Fibroblast of skin of right quadriceps (primary cell): Measurements from ENCODE around the gene ENTPD1.

ENCODE experiments used
- DNase-seq: peaks from one replicate; pipeline ENCODE4 v3.0.0-alpha.2; 2013

Gene ENTPD1

DNA sequence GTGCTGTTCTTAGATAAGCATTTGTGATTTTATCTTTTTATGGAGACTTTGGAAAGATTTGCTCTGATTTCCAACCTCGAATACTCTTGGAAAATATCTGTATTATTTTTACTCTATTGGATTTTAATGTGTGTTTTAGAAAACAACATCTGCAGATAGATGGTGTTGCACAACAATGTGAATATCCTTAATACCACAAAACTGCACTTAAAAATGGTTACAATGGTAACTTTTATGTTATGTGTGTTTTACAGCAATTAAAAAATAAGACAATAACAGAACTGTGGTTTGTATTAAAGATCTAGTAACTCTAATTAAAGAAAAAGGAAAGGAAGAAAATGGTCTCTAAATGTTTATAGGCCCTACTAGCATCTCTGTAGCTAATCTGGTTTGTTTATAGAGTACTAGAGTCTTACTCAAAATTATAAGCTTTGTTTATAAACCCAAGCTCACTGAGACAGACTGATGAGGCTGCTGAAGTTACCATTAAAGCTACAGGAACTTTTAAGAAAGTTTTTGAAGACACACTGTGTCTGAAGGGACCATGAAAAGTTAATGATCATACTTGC is 77.2 kb downstream of the ENTPD1 start:
- DNase-seq: no peak

DNA sequence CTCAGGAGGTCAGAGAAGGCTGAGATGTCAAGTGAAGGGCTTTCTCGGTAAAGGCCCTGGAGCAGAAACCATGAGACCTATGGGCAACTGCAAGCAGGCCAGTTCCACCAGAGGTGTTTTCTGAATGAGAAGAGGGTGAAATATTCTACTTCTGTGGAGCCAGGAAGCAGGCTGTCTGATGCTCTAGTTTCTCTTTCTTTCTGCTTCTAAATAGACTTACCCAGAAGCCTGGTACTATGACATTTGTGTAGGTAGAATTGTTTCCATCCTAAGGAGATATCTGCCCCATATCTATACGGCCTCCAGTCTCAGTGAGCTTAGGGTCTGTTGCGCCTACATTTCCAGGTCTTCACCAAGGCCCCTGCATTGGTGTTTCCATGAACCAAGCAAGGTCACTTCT is 78.4 kb downstream of the ENTPD1 start:
- DNase-seq: no peak

DNA sequence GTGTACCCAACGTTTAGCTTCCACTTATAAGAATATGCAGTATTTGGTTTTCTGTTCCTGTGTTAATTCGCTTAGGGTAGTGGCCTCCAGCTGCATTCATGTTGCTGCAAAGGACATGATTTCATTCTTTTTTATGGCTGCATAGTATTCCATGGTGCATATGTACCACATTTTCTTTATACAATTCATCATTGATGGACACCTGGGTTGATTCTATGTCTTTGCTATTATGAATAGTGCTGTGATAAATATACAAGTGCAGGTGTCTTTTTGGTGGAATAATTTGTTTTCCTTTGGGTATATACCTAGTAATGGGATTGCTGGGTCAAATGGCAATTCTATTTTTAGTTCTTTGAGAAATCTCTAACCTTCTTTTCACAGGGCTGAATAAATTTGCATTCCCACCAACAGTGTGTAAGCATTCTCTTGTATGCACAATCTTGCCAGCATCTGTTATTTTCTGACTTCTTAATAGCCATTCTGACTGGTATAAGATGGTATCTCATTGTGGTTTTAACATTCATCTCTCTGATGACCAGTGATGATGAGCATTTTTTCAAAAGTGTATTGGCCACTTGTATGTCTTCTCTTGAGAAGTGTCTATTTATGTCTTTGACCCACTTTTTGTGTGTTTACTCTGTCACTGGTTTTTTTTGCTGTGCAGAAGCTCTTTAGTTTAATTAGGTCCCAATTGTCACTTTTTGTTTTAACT is 79.3 kb downstream of the ENTPD1 start:
- no peak for DNase-seq

DNA sequence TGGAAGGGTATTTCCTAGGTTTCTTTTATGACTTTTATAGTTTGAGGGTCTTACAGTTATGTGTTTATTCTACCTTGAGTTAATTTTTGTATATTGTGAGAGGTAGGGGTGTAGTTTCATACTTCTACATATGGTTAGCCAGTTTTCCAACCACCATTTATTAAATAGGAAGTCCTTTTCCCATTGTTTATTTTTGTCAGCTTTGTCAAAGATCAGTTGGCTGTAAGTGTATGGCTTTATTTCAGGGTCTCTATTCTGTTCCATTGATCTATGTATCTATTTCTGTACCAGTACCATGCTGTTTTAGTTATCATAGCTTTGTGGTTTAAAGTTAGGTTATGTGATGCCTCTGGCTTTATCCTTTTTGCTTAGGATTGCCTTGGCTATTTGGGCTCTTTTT is 79.9 kb downstream of the ENTPD1 start:
- no peak for DNase-seq

DNA sequence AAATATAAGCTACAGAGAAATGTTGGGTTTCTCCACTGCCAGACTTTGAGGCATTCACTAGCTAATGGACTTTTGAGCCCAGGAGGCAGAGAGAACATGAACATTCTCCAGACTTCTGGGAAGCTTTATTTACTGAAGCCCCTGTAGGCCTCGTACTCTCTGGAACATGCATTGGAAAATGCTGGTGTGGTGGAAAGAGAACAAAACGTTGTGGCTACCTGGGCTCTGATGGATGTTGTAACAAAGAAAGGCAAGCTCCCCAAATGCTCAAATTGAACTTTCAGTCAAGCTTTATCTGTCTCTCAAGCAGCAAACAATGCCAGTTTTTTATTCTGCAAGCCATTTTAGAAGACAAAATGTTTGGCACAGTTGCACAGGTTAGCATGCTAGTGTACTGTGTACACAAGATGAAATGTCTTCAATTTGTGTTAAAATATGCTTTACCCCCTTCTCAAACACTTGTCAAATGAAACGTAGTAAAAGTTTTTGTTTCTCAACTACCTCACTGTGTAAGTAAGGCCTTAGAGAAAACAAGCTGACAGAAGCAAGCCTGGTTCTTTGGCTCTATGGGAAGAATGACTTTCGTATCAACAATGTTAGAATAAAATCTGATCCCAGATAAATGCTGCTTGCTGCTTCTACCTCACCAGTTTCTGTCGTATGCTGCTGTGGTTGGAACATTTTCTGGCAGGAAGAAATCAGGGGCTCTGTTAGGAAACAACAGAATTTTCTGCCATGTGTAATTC is 80.8 kb downstream of the ENTPD1 start:
- no peak for DNase-seq

- no peak for DNase-seq
These were observed 81.4 kb downstream of the ENTPD1 start for GRCh38 chr10:95837356-95837776.

- no peak for DNase-seq
These were observed 81.8 kb downstream of the ENTPD1 start for GRCh38 chr10:95837783-95838182.

DNA sequence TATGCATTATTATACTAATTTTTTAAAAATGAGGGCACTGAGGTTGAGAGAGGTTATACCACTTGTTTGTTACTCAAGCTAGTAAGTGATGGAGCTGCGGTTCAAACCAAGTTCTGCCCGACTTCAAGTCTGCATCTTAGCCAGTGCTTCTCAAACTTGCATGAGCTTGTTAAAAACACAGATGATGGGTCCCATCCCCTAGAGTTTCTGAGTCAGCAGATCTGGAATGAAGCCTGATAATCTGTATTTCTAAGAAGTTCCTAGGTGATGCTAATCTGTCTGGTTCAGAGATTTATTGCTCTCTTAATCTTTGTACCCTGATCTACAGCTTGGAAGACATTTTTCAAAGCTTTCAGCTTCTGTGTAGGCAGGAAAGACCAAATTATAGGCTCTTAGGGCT is 84.2 kb downstream of the ENTPD1 start:
- no peak for DNase-seq

- DNase-seq: no peak
These were observed 84.7 kb downstream of the ENTPD1 start for GRCh38 chr10:95840681-95841080.

- peak; percentile 34 for DNase-seq
These were observed 85.9 kb downstream of the ENTPD1 start for GRCh38 chr10:95841661-95842498.

DNA sequence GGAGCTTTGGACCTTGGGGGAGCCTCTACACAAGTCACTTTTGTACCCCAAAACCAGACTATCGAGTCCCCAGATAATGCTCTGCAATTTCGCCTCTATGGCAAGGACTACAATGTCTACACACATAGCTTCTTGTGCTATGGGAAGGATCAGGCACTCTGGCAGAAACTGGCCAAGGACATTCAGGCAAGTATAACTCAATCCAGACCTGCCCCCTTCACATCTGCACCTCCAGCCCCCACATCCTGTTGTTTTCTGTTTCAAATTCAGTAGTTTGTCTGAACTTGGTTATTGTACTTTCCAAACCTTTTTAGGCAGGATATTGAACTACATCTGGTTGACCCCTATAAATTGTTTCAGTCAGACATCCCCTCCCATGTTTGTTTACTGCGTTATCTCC is 89.4 kb downstream of the ENTPD1 start:
- DNase-seq: no peak

GRCh38 chr10:95847007-95847406 is 91.0 kb downstream of the ENTPD1 start:
- no peak for DNase-seq

DNA sequence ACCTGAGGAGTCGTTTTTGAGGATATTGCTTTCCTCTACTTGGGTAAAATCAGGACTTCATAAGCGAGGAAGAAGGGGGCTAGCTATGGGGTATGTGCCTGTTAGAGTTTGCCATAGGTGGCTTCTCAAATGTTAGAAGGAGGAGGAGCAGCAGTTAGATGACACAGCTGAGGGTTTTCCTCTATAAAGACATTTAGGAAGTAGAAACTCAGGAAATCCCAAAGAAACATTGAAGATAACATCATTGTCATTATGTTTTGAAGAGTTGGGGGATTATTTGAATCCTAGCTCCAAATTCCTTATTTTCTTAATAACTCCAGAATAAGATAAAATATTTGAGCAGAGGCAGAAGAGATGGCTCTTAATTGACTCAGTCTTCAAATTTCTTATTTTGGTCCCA is 92.9 kb downstream of the ENTPD1 start:
- DNase-seq: no peak

- DNase-seq: no peak
These were observed 94.8 kb downstream of the ENTPD1 start for GRCh38 chr10:95850791-95851190.

- DNase-seq: no peak
These were observed 104.4 kb downstream of the ENTPD1 start for GRCh38 chr10:95860166-95860940.

- no peak for DNase-seq
These were observed 105.4 kb downstream of the ENTPD1 start for GRCh38 chr10:95861386-95861785.

DNA sequence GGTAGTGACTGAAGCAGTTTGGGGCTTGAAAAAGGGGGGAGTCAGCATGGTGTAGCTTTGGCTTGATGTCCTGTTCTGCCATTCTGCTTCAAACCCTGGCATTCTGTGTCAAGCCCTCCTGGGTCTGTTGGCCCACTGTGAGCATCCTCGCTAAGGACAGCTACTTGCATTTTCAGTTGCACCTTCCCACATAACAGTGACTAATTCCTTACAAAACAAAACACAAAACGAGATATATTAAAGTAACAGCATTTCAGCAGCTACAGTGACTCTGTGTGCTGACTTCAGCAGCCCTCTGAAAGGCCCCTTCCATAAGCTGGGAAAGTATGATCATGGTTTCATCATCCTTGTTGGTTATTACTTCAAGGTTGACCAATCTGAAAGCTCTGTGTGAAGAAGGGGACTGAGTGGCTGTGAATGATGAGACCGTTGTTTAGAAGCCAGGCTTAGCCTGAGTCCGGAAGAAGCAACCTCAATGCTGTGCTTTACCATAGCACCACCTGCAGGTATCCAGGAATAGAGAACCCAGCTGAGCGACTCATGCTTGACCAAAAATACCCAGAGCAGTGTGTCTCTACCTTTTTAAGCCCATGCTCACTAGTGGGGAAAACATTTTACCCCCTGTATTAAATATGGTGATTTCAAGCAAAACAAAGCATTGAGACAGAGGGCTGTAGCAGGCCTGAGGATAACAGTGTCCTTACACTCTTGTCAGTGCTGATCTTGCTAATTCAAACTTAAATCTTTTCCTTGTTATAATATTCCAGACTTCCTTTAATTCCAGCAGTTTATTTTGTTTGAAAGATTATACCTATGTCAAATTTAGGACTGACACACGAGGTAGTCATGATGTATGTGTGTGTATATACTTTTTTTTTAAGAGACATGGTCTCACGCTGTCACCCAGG is 109.2 kb downstream of the ENTPD1 start:
- DNase-seq: peak; percentile 73

- no peak for DNase-seq
These were observed 110.0 kb downstream of the ENTPD1 start for GRCh38 chr10:95865814-95866466.

DNA sequence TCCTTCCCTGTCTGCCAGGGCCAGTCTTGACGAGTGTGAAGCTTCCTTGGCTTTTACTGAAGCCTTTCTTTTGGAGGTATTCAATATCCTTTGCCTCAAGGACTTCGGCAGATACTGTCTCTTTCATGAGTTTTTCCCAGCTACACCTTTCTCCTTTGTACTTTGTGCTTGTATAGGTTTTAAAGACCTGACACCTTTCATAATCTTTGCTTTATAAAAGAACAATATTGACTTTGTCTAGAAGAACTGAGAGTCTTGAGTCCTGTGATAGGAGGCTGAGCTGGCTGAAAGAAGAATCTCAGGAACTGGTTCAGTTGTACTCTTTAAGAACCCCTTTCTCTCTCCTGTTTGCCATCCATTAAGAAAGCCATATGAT is 110.5 kb downstream of the ENTPD1 start:
- no peak for DNase-seq

GRCh38 chr10:95867866-95868265 is 111.9 kb downstream of the ENTPD1 start:
- no peak for DNase-seq

DNA sequence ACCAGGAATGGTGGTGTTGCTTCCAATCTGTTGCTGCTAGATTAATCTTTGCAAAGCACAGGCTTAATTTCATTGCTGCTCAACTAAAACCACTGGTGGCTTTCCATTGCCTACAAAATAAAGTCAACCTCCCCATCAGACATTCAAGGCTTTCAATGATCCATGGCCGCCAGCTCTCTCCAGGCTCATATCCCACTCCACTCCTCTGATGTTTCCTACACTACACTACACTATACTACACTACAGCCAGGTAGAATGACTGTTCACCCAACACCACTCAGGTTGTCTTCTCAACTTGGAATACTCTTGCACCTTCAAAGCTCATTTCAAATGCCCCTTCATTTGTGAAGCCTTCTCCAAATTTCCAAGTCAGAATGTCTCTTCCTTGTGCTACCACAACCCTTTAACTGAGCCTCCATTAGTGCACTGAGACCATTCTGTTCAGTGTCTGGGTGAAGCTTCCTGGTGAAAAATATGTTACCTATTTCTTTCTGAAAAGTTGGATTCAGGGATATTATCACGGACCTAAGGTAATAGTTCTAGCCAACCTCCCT is 116.3 kb downstream of the ENTPD1 start:
- no peak for DNase-seq
